Lower leg skin (tissue), 3 donors: ENCODE data around the gene UBE2G2.

Source experiments
- CTCF ChIP-seq, 3 donors: fragments of 450-650 bp; IDR thresholded peaks; one replicate each; pipeline ENCODE4 v1.5.1; 2016; ENCODE audit warnings: antibody characterized with exemption in 3 of 3, mild to moderate bottlenecking in 3 of 3, moderate library complexity in 2 of 3
- POLR2A ChIP-seq, 2 donors: fragments of 450-650 bp; IDR thresholded peaks; one replicate each; pipeline ENCODE4 v1.6.1; 2016 to 2017; ENCODE audit warnings: antibody characterized with exemption in 2 of 2, mild to moderate bottlenecking in 1 of 2, moderate library complexity in 1 of 2

GRCh38 chr21:44763050-44763378 lies 38.6 kb downstream of the UBE2G2 start:
- no peak for TF ChIP-seq CTCF (IDR thresholded peaks at IDR 0.05)
- TF ChIP-seq POLR2A (IDR thresholded peaks at IDR 0.05): no peak
